ENCODE measurements around the gene BCAS1.
A peak's percentile ranks its signal among the peaks of the same experiment; 100 is the strongest.

The BCAS1 gene

GRCh38 chr20:53920647-53921245 lies 149.6 kb downstream of the BCAS1 start:
- no peak for DNase-seq

GRCh38 chr20:53919886-53920285 lies 150.5 kb downstream of the BCAS1 start:
- no peak for DNase-seq

- DNase-seq, result no peak
These were observed 151.4 kb downstream of the BCAS1 start for GRCh38 chr20:53918949-53919361.

- DNase-seq, result no peak
These were observed 152.4 kb downstream of the BCAS1 start for GRCh38 chr20:53918020-53918311.

GRCh38 chr20:53917145-53918019 lies 153.0 kb downstream of the BCAS1 start:
- DNase-seq, result no peak

- no peak for DNase-seq
These were observed 154.3 kb downstream of the BCAS1 start for GRCh38 chr20:53916173-53916512.

- peak; percentile 91 for DNase-seq
These were observed 154.8 kb downstream of the BCAS1 start for GRCh38 chr20:53915446-53916172.

GRCh38 chr20:53914781-53915445 lies 155.5 kb downstream of the BCAS1 start:
- DNase-seq, result no peak

GRCh38 chr20:53914091-53914780 lies 156.2 kb downstream of the BCAS1 start:
- no peak for DNase-seq

GRCh38 chr20:53911301-53911700 lies 159.1 kb downstream of the BCAS1 start:
- no peak for DNase-seq

- DNase-seq, result no peak
These were observed 159.9 kb downstream of the BCAS1 start for GRCh38 chr20:53910351-53911002.

- DNase-seq, result no peak
These were observed 162.2 kb downstream of the BCAS1 start for GRCh38 chr20:53907968-53908751.

GRCh38 chr20:53905820-53906191 lies 164.6 kb downstream of the BCAS1 start:
- DNase-seq, result no peak

GRCh38 chr20:53905019-53905819 lies 165.2 kb downstream of the BCAS1 start:
- DNase-seq, result no peak

- no peak for DNase-seq
These were observed 166.1 kb downstream of the BCAS1 start for GRCh38 chr20:53904261-53904660.

GRCh38 chr20:53903652-53903987 lies 166.8 kb downstream of the BCAS1 start:
- DNase-seq, result no peak

- DNase-seq, result no peak
These were observed 167.3 kb downstream of the BCAS1 start for GRCh38 chr20:53902968-53903651.

GRCh38 chr20:53901497-53902096 lies 168.8 kb downstream of the BCAS1 start:
- no peak for DNase-seq

- DNase-seq, result no peak
These were observed 169.3 kb downstream of the BCAS1 start for GRCh38 chr20:53901064-53901463.

All from stimulated activated naive CD4-positive, alpha-beta T cell treated with Interleukin-2 at 50 U/mL for 16 hours (primary cell).